Peyer's patch (tissue), 4 donors: ENCODE data around the gene LARP1.

Experiments used
- CTCF ChIP-seq, 6 experiments: fragments of 450-650 bp in 4 of 6; fragments of 200-600 bp in 2 of 6; sonication (generic) in 1 of 6; IDR thresholded peaks; one replicate each; pipeline ENCODE4 v1.5.1; 2017 to 2019; ENCODE audit warnings: antibody characterized with exemption in 6 of 6, mild to moderate bottlenecking in 3 of 6, moderate library complexity in 1 of 6
- POLR2A ChIP-seq, 2 donors: fragments of 450-650 bp; IDR thresholded peaks; one replicate each; pipeline ENCODE4 v1.5.1; 2017; ENCODE audit warnings: antibody characterized with exemption in 2 of 2, mild to moderate bottlenecking in 2 of 2, moderate library complexity in 2 of 2

DNA sequence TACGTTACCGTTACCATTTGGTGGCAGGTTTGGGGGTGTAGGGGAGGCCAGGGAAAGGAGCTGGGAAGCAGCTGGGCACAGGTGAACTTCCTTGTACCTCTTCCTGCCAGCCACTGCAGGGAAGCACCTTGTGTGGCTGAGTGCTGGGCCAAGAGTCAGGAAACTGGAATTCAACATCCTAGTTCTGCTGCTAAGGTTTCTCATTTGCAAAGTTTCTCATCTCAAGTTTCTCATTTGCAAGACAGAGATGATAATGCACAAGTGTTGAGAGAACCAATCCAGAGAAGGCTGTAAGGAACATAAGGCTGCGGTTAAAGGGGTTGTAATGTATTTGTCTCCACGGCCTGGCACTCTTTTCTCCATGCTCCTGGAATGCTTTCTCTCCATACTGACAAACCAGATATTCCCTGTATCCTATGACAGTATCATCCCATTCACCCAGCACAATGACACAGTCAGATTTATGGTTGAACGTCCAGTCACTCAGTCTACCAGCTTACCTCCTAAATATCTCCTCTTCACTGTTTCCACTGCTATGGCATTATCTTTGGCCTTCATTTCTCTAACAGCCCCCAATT is 33.6 kb upstream of the LARP1 start:
- no peak for TF ChIP-seq CTCF (IDR thresholded peaks at IDR 0.05)
- no peak for TF ChIP-seq POLR2A (IDR thresholded peaks at IDR 0.05)
